ENCODE data around the gene DOCK1.

The DOCK1 gene

GRCh38 chr10:127085957-127086356, 180.7 kb downstream of the DOCK1 start:
- DNase-seq (ENCODE audit: low read depth in 3 of 3), result no peak

GRCh38 chr10:127088908-127089307, 183.7 kb downstream of the DOCK1 start:
- no peak for DNase-seq (ENCODE audit: low read depth in 3 of 3)

GRCh38 chr10:127089446-127089845, 184.2 kb downstream of the DOCK1 start:
- DNase-seq (ENCODE audit: low read depth in 3 of 3), result no peak

- DNase-seq (ENCODE audit: low read depth in 3 of 3), result no peak
Measured at GRCh38 chr10:127090138-127090537, 184.9 kb downstream of the DOCK1 start.

- no peak for DNase-seq (ENCODE audit: low read depth in 3 of 3)
Measured at GRCh38 chr10:127091354-127091753, 186.1 kb downstream of the DOCK1 start.

- no peak for DNase-seq (ENCODE audit: low read depth in 3 of 3)
Measured at GRCh38 chr10:127092916-127093315, 187.7 kb downstream of the DOCK1 start.

- no peak for DNase-seq (ENCODE audit: low read depth in 3 of 3)
Measured at GRCh38 chr10:127094984-127095383, 189.8 kb downstream of the DOCK1 start.

- no peak for DNase-seq (ENCODE audit: low read depth in 3 of 3)
Measured at GRCh38 chr10:127100983-127101615, 195.9 kb downstream of the DOCK1 start.

GRCh38 chr10:127102176-127102575, 196.9 kb downstream of the DOCK1 start:
- no peak for DNase-seq (ENCODE audit: low read depth in 3 of 3)

GRCh38 chr10:127115100-127115499, 209.9 kb downstream of the DOCK1 start:
- DNase-seq (ENCODE audit: low read depth in 3 of 3), result no peak

GRCh38 chr10:127117125-127117524, 211.9 kb downstream of the DOCK1 start:
- DNase-seq (ENCODE audit: low read depth in 3 of 3), result peak in 1 of 3 experiments; percentile 3

- no peak for DNase-seq (ENCODE audit: low read depth in 3 of 3)
Measured at GRCh38 chr10:127118034-127118433, 212.8 kb downstream of the DOCK1 start.

GRCh38 chr10:127119936-127120335, 214.7 kb downstream of the DOCK1 start:
- no peak for DNase-seq (ENCODE audit: low read depth in 3 of 3)

GRCh38 chr10:127122831-127123230, 217.6 kb downstream of the DOCK1 start:
- DNase-seq (ENCODE audit: low read depth in 3 of 3), result no peak

GRCh38 chr10:127123626-127124025, 218.4 kb downstream of the DOCK1 start:
- no peak for DNase-seq (ENCODE audit: low read depth in 3 of 3)

GRCh38 chr10:127125331-127125730, 220.1 kb downstream of the DOCK1 start:
- no peak for DNase-seq (ENCODE audit: low read depth in 3 of 3)

- DNase-seq (ENCODE audit: low read depth in 3 of 3), result no peak
Measured at GRCh38 chr10:127127822-127128221, 222.6 kb downstream of the DOCK1 start.

GRCh38 chr10:127129104-127129503, 223.9 kb downstream of the DOCK1 start:
- DNase-seq (ENCODE audit: low read depth in 3 of 3), result no peak

GRCh38 chr10:127132451-127132850, 227.2 kb downstream of the DOCK1 start:
- no peak for DNase-seq (ENCODE audit: low read depth in 3 of 3)

GRCh38 chr10:127133225-127133624, 228.0 kb downstream of the DOCK1 start:
- no peak for DNase-seq (ENCODE audit: low read depth in 3 of 3)

GRCh38 chr10:127133672-127134500, 228.7 kb downstream of the DOCK1 start:
- no peak for DNase-seq (ENCODE audit: low read depth in 3 of 3)

GRCh38 chr10:127135844-127136577, 230.8 kb downstream of the DOCK1 start:
- DNase-seq (ENCODE audit: low read depth in 3 of 3), result no peak

- DNase-seq (ENCODE audit: low read depth in 3 of 3), result no peak
Measured at GRCh38 chr10:127137391-127137790, 232.2 kb downstream of the DOCK1 start.
